OCI-LY3 (cell line): ENCODE results near the gene CCDC141.

Experiments used
- EZH2phosphoT487 ChIP-seq: fragments of 200-600 bp; shearing (Covaris generic); IDR thresholded peaks from 2 replicates; pipeline ENCODE4 v1.6.1; 2018; ENCODE audit warnings: antibody characterized with exemption, mixed run types, low read depth
- TF ChIP-seq, protein P1 (sequence below): fragments of 200-600, 300-600 bp; sonication (generic); IDR thresholded peaks from 2 replicates; pipeline ENCODE4 v1.5.1; 2014; ENCODE audit warnings: antibody characterized with exemption, low read length, low read depth

DNA sequence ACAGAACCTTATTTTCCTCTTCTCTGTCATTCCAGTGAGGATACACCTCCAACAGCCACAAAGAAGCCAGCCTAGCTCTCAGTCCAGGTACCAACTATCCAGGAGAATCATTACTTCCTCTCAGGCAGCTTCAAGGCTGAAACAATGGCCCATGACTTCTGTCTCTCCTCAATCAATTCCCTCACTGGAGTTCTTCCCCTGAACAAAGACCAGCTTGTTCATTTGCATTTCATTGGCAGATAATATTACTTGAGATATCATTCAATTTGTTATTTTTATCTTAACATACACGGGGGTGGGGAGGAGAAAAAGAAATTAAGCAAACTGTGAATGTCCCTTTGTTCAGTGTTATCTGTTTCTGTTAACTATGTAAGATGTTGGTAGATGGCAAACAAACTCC, 44.0 kb downstream of the CCDC141 start:
- TF ChIP-seq, protein P1, sequence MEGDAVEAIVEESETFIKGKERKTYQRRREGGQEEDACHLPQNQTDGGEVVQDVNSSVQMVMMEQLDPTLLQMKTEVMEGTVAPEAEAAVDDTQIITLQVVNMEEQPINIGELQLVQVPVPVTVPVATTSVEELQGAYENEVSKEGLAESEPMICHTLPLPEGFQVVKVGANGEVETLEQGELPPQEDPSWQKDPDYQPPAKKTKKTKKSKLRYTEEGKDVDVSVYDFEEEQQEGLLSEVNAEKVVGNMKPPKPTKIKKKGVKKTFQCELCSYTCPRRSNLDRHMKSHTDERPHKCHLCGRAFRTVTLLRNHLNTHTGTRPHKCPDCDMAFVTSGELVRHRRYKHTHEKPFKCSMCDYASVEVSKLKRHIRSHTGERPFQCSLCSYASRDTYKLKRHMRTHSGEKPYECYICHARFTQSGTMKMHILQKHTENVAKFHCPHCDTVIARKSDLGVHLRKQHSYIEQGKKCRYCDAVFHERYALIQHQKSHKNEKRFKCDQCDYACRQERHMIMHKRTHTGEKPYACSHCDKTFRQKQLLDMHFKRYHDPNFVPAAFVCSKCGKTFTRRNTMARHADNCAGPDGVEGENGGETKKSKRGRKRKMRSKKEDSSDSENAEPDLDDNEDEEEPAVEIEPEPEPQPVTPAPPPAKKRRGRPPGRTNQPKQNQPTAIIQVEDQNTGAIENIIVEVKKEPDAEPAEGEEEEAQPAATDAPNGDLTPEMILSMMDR, result no peak
- TF ChIP-seq EZH2phosphoT487, result no peak
